ENCODE measurements around the gene PKD1. TPM values are rescaled to one million over a fixed set of nuclear protein-coding genes. Genes with fewer than 3 reads are reported as not detected.
"Not testable (repeated sequence)": the region's sequence is repeated elsewhere in the genome, so short reads cannot be mapped to it uniquely, and the experiment has no call there.

Gene PKD1
- polyA plus RNA-seq, 1 donor from 2014 or later, result 176 TPM

- H3K9me2 ChIP-seq (ENCODE audit: insufficient read depth, low read length), result no peaks in the 10 kb centered on the region
- H2AFZ ChIP-seq (ENCODE audit: low read depth, low read length), result no peak overlapping the region
- H3K79me2 ChIP-seq (replicated peaks; ENCODE audit: insufficient read depth, low read length), result no peaks in the 10 kb centered on the region
- TF ChIP-seq EZH2 (IDR thresholded peaks at IDR 0.05; ENCODE audit: borderline replicate concordance, insufficient read depth, low read length, poor library complexity, severe bottlenecking) (no peak), SMC3 (conservative IDR thresholded peaks at IDR 0.05; ENCODE audit: poor library complexity) (no peak), POLR2AphosphoS5 (IDR thresholded peaks at IDR 0.05) (no peak), EP300 (conservative IDR thresholded peaks at IDR 0.05; ENCODE audit: poor library complexity, severe bottlenecking) (no peak), MXI1 (conservative IDR thresholded peaks at IDR 0.05; ENCODE audit: poor library complexity, severe bottlenecking) (no peak), RAD21 (conservative IDR thresholded peaks at IDR 0.05) (no peak), REST (IDR thresholded peaks at IDR 0.05; ENCODE audit: borderline replicate concordance) (no peak), TAF1 (IDR thresholded peaks at IDR 0.05; ENCODE audit: low read depth) (no peak), CTCF (IDR thresholded peaks at IDR 0.05; ENCODE audit: poor library complexity, severe bottlenecking) (no peak)
- H3K4me2 ChIP-seq (ENCODE audit: low read length), result no peak overlapping the region
- H3K9ac ChIP-seq (ENCODE audit: low read length), result no peak overlapping the region
- no peak overlapping the region for H3K27ac ChIP-seq (ENCODE audit: low read length)
- H3F3A ChIP-seq (ENCODE audit: insufficient read depth, low read length, poor library complexity, severe bottlenecking), result no peaks in the 10 kb centered on the region
- H3K27me3 ChIP-seq (ENCODE audit: insufficient read depth, low read depth, low read length), result no peaks in the 10 kb centered on the region
- H3K9me3 ChIP-seq (ENCODE audit: low read length), result no peaks in the 10 kb centered on the region
- H3K4me3 ChIP-seq (ENCODE audit: low read length), result no peak overlapping the region
- no peaks in the 10 kb centered on the region for H3K36me3 ChIP-seq (ENCODE audit: insufficient read depth, low read length)
- H4K20me1 ChIP-seq (ENCODE audit: insufficient read depth), result no peaks in the 10 kb centered on the region
Measured at GRCh38 chr16:2142942-2143877, 7.5 kb upstream of the PKD1 start.

GRCh38 chr16:2135071-2135470 is 627 bp downstream of the PKD1 start:
- H3K4me3 ChIP-seq (ENCODE audit: low read length), result peak overlapping the region; percentile 61
- not testable (repeated sequence) for H3K9me3 ChIP-seq (ENCODE audit: low read length); H4K20me1 ChIP-seq (ENCODE audit: insufficient read depth); H3K27ac ChIP-seq (ENCODE audit: low read length); H3K9me2 ChIP-seq (ENCODE audit: insufficient read depth, low read length); H3K36me3 ChIP-seq (ENCODE audit: insufficient read depth, low read length); H3F3A ChIP-seq (ENCODE audit: insufficient read depth, low read length, poor library complexity, severe bottlenecking); H3K4me2 ChIP-seq (ENCODE audit: low read length); H3K79me2 ChIP-seq (replicated peaks; ENCODE audit: insufficient read depth, low read length); H2AFZ ChIP-seq (ENCODE audit: low read depth, low read length); H3K27me3 ChIP-seq (ENCODE audit: insufficient read depth, low read depth, low read length)
- H3K9ac ChIP-seq (ENCODE audit: low read length), result peak overlapping the region; percentile 62

GRCh38 chr16:2133797-2134196 is 1.9 kb downstream of the PKD1 start:
- H3K9me2 ChIP-seq (ENCODE audit: insufficient read depth, low read length); H3K4me3 ChIP-seq (ENCODE audit: low read length); H4K20me1 ChIP-seq (ENCODE audit: insufficient read depth); H3K9ac ChIP-seq (ENCODE audit: low read length); H3K27me3 ChIP-seq (ENCODE audit: insufficient read depth, low read depth, low read length); H3K9me3 ChIP-seq (ENCODE audit: low read length); H3F3A ChIP-seq (ENCODE audit: insufficient read depth, low read length, poor library complexity, severe bottlenecking); H3K79me2 ChIP-seq (replicated peaks; ENCODE audit: insufficient read depth, low read length); H2AFZ ChIP-seq (ENCODE audit: low read depth, low read length); H3K4me2 ChIP-seq (ENCODE audit: low read length); H3K27ac ChIP-seq (ENCODE audit: low read length); H3K36me3 ChIP-seq (ENCODE audit: insufficient read depth, low read length): not testable (repeated sequence)

- H3K9me3 ChIP-seq (ENCODE audit: low read length); H4K20me1 ChIP-seq (ENCODE audit: insufficient read depth); H3K79me2 ChIP-seq (replicated peaks; ENCODE audit: insufficient read depth, low read length); H3K4me3 ChIP-seq (ENCODE audit: low read length); H3K36me3 ChIP-seq (ENCODE audit: insufficient read depth, low read length); H3K9ac ChIP-seq (ENCODE audit: low read length); H3K4me2 ChIP-seq (ENCODE audit: low read length); H3F3A ChIP-seq (ENCODE audit: insufficient read depth, low read length, poor library complexity, severe bottlenecking); H2AFZ ChIP-seq (ENCODE audit: low read depth, low read length); H3K27ac ChIP-seq (ENCODE audit: low read length); H3K27me3 ChIP-seq (ENCODE audit: insufficient read depth, low read depth, low read length); H3K9me2 ChIP-seq (ENCODE audit: insufficient read depth, low read length): not testable (repeated sequence)
Measured at GRCh38 chr16:2129890-2130447, 5.7 kb downstream of the PKD1 start.

- H3K9me2 ChIP-seq (ENCODE audit: insufficient read depth, low read length); H3K79me2 ChIP-seq (replicated peaks; ENCODE audit: insufficient read depth, low read length); H3K4me2 ChIP-seq (ENCODE audit: low read length); H3K9ac ChIP-seq (ENCODE audit: low read length); H3K36me3 ChIP-seq (ENCODE audit: insufficient read depth, low read length); H3F3A ChIP-seq (ENCODE audit: insufficient read depth, low read length, poor library complexity, severe bottlenecking); H3K9me3 ChIP-seq (ENCODE audit: low read length); H3K4me3 ChIP-seq (ENCODE audit: low read length); H3K27me3 ChIP-seq (ENCODE audit: insufficient read depth, low read depth, low read length); H3K27ac ChIP-seq (ENCODE audit: low read length); H2AFZ ChIP-seq (ENCODE audit: low read depth, low read length); H4K20me1 ChIP-seq (ENCODE audit: insufficient read depth): not testable (repeated sequence)
Measured at GRCh38 chr16:2129251-2129650, 6.4 kb downstream of the PKD1 start.

All from neural cell (in vitro differentiated cells).